DMS53 treated with DMSO at 0.1 percent for 48 hours (cell line): ENCODE measurements around the gene TTC9B.

ENCODE experiments used
- DNase-seq: peaks from one replicate; lab custom pipeline; 2025; ENCODE audit not compliant: unreplicated experiment; lab: John Stamatoyannopoulos, UW

Gene TTC9B

GRCh38 chr19:40249201-40249600 lies 31.0 kb upstream of the TTC9B start:
- no peak for DNase-seq

- no peak for DNase-seq
Measured at GRCh38 chr19:40247735-40248262, 29.6 kb upstream of the TTC9B start.

GRCh38 chr19:40247178-40247577 lies 29.0 kb upstream of the TTC9B start:
- no peak for DNase-seq

- DNase-seq: no peak
Measured at GRCh38 chr19:40246292-40247073, 28.3 kb upstream of the TTC9B start.

GRCh38 chr19:40245506-40246128 lies 27.4 kb upstream of the TTC9B start:
- no peak for DNase-seq

- no peak for DNase-seq
Measured at GRCh38 chr19:40244579-40245317, 26.6 kb upstream of the TTC9B start.

GRCh38 chr19:40243181-40243580 lies 25.0 kb upstream of the TTC9B start:
- DNase-seq: no peak

GRCh38 chr19:40242480-40242879 lies 24.3 kb upstream of the TTC9B start:
- DNase-seq: no peak

- DNase-seq: no peak
Measured at GRCh38 chr19:40241809-40242384, 23.7 kb upstream of the TTC9B start.

- no peak for DNase-seq
Measured at GRCh38 chr19:40241125-40241808, 23.1 kb upstream of the TTC9B start.

- no peak for DNase-seq
Measured at GRCh38 chr19:40240332-40240731, 22.1 kb upstream of the TTC9B start.

GRCh38 chr19:40239415-40240226 lies 21.4 kb upstream of the TTC9B start:
- DNase-seq: no peak

- no peak for DNase-seq
Measured at GRCh38 chr19:40238775-40239174, 20.6 kb upstream of the TTC9B start.

GRCh38 chr19:40237791-40238190 lies 19.6 kb upstream of the TTC9B start:
- no peak for DNase-seq

- DNase-seq: no peak
Measured at GRCh38 chr19:40236366-40236765, 18.2 kb upstream of the TTC9B start.

- no peak for DNase-seq
Measured at GRCh38 chr19:40236026-40236355, 17.8 kb upstream of the TTC9B start.

- no peak for DNase-seq
Measured at GRCh38 chr19:40235238-40236025, 17.2 kb upstream of the TTC9B start.

GRCh38 chr19:40234429-40235237 lies 16.4 kb upstream of the TTC9B start:
- no peak for DNase-seq
